GM21786 (cell line): Measurements from ENCODE around the gene GKAP1.
"Not testable (repeated sequence)": the region's sequence is repeated elsewhere in the genome, so short reads cannot be mapped to it uniquely, and the experiment has no call there.

Experiments
- ATAC-seq: cut with Tn5 transposase; IDR thresholded peaks from one replicate; pipeline ENCODE4 v1.9.1; 2021; ENCODE audit not compliant: unreplicated experiment

GKAP1 gene

DNA sequence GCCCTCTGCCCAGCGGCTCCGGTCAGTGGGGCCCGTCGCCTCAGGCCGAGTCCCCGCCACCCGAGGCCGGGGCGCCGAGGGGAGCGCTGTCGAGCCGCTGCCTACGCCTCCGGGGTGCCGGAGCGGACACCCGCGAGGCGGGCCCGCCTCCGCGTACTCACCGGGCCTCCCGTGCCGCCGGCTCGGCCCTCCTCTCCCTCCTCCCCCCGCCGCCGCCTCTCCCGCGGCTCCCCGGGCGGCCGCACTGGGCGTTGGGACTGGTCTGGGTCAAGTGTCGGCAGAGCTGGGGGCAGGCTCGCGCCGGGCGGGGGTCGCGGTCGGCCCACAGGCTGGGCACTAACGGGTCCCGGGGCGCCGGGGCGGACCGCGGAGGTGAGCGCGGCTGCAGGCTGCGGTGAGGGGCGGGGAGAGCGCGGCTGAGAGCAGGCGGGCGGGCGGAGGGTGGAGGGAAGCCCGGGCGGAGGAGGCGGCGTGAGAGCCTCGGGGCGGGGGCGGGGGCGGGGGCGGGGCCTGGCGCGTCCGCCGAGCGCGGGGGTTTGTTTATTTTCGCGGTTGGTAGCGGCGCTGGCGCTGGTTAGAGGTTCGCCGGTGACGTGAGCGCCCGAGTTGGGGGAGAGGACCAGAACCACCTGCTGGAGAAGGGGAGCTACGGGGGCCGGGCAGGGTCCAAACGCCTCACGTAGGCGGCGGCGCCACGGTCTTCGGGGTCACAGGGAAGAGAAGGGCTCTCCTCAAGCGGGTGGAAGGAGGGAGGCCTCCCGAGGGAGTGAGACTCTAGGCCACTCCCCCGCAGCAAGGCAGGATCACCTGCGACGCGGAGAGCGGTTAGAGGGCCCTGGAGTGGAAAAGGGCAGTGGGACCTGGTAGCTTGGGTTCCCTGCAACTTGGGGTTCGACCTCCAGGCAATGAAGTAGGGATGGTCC lies at the start of gene GKAP1:
Gene GKAP1, minus strand, starts transcription at position 414 of the 923 bp plus-strand sequence. CDS start 11,252 bp downstream, outside the sequence.
- ATAC-seq = peak; percentile 75

DNA sequence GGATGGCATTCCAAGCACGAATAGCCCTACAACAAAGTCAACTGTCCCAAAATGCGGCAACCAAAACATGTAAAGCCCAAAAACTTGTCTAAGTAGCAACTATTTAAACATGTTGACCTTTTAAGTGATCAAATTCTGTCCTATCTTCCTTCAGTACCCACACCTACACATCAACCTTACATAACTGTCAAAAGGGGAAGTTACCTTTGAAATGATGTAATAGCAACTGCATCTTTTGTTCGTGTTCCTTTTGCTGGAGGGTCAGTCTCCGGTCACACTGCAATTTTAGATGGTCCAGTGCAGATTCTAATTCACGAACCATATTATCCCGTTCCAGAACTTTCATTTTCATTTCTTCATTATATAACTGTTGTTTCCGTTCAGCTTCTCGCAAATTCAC lies 32.3 kb upstream of the GKAP1 start:
- ATAC-seq = peak; percentile 64

DNA sequence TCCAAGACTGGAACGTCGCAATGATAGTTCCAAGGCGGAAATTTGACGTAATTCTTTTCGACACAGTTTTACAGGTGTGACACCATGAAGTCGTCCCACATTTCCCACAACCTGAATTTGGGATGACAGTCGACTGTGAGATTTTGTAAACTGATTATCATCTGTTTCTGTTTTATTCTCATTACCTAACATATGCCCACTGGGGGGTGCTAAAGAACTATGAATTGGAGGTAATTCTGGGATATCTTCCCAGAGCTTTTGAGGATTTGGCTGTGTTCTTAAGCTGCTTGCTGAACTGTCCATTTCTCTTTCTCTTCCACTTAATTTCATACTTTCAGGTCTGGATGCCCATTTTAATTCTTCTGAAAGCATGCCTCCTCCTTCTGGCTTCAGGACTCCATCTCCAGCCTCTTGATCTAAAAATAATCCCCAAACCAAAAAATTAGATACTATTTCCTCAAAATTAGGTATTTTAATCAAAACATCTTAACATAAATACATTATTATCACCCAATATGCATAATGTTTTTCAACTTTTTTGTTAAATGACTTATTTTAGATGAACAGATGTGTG lies 19.6 kb upstream of the GKAP1 start:
- not testable (repeated sequence) for ATAC-seq

DNA sequence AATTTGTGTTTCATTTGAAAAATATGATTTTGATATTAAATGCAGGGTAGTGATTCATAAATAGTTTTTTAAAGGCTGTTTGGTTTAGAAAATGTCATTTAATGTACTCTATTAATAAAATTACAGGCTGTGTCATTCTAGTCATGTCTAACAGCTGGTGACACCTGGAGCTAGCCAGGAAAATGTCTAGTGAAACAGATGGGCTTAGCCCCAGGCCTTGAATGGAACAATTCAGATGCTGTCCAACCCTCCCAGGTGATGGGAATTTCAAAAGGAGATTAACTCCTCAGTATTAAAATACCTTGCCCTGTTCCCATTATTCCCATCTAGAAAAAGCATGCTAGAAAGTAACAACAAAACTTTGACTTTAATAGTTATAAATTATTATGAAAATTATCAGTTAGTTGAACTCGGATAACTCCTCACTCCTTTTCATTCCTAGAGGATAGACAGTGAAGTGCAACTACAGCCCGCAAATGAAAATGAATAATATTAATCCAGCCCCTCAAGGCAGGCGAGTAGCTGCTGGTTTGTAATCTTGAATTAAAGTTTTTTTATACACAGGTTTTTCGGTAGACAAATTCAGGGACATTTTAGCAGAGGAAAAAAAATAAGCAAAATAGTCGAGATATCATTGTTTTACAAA lies 13.0 kb upstream of the GKAP1 start:
- not testable (repeated sequence) for ATAC-seq

DNA sequence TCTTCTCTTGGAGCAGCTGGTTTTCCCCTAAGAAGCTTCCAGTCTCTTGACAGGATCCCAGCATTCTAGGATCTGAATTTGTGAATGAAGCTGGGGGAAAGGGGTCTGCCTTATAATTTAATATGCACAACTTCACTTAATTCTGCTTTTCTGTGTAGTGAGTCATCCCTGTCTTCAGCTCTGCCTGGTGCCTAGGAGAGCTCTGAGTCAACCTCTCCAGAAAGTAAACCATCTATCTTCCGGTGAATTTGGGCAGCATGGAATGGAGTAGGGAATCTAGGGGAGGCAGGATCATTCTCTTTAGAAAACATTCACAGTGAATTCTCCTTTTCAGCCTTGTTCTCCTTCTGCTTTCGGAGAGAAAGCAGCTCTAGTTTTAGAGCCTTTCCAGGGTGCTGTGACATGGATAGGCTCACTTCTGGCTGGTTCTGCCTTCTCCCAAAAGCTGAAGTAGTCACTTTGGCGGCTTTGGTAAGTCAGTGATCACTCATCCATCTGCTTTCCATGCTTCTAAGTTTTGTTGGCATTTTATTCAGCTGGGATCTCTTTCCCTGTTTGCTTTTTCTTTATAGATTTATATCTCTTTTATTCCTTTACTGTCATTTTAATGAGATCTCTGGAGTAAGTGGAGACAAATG lies 7.5 kb upstream of the GKAP1 start:
- not testable (repeated sequence) for ATAC-seq

DNA sequence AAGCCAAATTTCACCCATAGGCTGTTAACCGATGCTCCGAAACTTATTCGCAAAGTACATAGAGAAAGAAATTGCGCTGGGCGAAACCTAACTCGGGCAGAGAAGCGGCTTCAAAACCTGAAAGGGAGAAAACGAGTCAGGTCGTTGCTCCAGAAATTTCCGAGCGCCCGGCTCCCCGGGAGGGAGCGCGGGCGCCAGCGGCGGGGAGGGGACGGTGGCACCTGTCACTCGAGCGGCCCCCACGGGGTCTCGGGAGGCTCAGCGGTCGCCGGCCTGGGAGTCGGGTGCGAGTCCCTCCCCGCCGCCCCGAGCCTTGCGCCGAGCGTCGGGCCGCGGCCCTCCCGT lies 586 bp downstream of the GKAP1 start:
- ATAC-seq = peak; percentile 9

DNA sequence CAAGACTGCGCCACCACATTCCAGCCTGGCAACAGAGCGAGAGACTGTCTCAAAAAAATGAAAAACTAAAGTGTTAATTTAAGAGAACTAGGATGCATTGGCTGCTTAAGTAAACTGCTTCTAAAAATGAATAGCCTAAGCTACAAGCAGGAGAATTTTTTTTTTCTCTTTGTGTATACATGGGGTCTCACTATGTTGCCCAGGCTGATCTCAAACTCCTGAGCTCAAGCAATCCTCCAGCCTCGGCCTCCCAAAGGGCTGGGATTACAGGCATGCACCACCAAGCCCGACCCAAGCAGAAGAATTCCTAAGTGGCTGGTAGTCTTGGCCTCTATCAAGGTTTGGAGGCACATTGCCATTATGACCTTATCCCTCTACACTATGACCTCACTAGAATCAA lies 2.4 kb downstream of the GKAP1 start:
- ATAC-seq = not testable (repeated sequence)

DNA sequence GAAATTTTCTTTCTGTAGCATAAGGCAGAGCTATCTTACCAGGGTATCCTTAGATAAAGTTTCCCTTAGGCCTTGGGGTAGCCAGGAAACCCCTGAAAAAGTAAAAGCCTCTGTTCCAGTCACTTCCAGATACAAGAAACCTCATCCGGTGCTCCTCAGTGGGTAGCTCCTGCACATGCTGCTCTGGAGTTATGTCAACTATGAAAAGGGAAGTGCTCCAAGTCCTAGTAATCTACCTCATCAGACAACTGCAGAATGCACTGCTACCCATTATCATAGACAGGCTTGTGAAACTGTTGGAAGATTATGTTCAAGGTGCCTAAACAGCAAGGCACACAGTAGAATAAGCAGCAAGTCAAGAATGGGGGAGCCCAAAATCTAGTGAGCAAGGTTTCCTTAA lies 8.4 kb downstream of the GKAP1 start:
- ATAC-seq = not testable (repeated sequence)

DNA sequence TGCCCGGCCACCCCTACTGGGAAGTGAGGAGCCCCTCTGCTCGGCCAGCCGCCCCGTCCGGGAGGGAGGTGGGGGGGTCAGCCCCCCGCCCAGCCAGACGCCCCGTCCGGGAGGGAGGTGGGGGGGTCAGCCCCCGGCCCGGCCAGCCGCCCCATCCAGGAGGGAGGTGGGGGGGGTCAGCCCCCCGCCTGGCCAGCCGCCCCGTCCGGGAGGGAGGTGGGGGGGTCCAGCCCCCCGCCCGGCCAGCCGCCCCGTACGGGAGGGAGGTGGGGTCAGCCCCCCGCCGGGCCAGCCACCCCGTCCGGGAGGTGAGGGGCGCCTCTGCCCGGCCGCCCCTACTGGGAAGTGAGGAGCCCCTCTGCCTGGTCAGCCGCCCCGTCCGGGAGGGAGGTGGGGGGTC lies 13.1 kb downstream of the GKAP1 start:
- ATAC-seq = not testable (repeated sequence)

DNA sequence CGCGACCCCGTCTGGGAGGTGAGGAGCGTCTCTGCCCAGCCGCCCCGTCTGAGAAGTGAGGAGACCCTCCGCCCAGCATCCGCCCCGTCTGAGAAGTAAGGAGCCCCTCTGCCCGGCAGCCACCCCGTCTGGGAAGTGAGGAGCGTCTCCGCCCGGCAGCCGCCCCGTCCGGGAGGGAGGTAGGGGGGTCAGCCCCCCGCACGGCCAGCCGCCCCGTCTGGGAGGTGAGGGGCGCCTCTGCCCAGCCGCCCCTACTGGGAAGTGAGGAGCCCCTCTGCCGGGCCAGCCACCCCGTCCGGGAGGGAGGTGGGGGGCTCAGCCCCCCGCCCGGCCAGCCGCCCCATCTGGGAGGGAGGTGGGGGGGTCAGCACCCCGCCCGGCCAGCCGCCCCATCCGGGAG lies 13.6 kb downstream of the GKAP1 start:
- ATAC-seq = not testable (repeated sequence)

DNA sequence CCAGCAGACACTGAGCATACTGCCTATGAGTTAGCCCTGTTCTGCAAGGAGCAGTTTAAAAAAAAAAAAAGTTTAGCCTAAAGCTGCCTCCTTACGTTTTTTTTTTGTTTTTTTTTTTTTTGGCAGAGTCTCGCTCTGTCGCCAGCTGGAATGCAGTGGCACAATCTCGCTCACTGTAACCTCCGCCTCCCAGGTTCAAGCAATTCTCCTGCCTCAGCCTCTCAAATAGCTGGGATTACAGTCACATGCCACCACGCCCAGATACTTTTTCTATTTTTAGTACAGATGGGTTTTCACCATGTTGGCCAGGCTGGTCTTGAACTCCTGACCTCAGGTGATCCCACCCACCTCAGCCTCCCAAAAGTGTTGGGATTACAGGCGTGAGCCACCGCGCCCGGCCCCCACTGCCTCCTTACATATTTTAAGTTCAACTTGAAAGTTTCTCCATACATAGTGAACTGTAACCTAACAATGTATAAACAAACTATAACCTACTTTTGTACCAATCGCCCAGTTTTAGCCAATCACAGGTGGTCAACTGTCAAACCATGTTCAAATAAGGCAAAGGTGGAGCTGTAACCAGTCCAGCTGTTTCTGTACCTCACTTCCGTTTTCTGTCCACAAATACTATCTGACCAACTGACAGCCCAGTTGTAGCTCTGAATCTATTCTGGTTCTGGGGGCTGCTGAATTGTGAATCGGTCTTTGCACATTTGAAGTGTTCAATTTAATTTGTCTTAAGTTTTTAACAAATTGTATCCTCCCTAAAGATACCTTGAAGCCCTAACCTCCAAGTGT lies 17.1 kb downstream of the GKAP1 start:
- no peak for ATAC-seq

DNA sequence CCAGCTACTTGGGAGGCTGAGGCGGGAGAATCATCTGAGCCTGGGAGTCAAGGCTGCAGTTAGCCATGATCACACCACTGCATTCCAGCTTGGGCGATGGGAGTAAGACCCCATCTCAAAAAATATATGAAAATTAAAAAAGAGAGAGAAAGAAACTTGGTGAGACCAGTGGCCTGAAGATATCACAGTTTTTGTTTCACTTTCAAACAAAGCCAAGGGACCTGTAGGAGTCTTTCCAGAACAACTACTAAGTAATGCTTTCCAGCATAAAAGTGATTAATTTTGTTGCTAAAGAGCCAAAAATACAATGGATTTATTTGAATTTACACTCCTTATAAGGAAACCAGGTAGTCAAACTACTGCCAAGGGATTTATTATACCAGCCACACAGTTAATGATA lies 23.5 kb downstream of the GKAP1 start:
- ATAC-seq = peak; percentile 45

DNA sequence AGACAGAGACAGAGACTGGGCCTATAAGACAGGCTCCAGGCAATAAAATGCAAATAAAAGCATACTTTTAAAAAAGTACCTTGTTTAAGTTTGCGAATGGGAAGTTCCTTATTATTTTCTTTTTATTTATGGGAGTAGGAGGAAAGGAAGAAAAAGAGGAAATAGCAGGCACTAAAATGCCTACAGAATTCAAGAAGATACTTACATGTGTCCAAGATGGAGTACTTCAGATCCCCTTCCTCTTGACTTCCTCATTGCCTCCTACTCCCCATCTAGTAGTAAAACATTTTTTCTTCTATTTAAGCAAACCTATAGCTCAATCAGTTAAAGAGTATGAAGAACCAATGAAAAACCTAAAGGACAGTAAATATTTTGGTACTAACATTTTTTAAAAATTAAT lies 24.8 kb downstream of the GKAP1 start:
- no peak for ATAC-seq

DNA sequence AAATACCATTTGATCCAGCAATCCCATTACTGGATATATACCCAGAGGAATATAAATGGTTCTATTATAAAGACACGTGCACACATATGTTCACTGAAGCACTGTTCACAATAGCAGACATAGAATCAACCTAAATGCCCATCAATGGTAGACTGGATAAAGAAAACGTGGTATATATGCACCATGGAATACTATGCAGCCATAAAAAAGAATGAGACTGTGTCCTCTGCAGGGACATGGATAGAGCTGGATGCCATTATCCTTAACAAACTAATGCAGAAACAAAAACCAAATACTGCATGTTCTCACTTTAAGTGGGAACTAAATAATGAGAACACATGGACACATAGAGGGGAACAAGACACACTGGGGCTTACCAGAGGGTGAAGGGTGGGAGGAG lies 39.4 kb downstream of the GKAP1 start:
- no peak for ATAC-seq

DNA sequence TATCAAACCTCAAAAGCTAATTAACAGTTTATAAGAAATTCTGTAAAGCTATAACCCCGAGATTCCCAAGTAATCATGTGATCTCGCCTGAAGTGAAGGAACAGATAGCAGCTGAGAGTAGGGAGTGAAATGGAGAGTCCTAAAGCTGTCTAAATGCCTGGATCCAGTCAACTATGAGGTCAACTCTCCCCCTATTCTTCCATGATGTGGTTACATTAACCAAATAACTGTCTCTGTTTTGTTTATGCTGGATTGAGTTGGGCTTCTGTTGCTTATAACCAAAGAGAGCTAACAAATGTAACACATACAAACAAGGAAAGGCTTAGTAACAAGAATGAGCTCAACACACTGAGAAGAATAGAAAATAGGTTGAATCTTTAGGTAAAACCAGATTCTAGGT lies 41.6 kb downstream of the GKAP1 start:
- no peak for ATAC-seq

DNA sequence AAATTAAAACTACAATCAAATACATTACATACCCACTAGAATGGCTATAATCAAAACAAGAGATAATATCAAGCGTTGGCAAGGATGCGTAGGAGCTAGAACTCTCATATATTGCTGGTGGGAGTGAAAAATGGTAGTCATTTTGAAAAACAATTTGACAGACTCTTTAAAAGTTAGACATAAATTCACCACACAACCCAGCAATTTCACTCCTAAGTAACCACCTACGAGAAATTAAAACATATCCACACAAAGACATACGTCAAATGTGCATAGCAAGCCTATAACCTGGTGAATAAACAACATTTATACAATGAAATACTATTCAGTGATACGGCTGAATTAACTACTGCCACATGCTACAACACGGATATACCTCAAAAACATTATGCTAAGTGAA lies 44.7 kb downstream of the GKAP1 start:
- ATAC-seq = no peak

DNA sequence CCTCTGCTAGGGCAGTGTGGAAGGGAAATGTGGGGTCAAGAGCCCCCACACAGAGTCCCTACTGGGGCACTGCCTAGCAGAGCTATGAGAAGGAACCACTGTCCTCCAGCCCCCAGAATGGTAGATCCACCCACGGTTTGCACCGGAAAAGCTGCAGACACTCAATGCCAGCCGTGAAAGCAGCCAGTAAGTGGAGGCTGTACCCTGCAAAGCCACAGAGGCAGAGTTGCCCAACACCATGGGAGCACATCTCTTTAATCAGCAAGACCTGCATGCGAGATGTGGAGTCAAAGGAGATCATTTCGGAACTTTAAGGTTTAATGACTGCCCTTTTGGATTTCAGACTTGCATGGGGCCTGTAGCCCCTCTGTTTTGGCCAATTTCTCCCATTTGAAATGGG lies 52.2 kb downstream of the GKAP1 start:
- no peak for ATAC-seq

DNA sequence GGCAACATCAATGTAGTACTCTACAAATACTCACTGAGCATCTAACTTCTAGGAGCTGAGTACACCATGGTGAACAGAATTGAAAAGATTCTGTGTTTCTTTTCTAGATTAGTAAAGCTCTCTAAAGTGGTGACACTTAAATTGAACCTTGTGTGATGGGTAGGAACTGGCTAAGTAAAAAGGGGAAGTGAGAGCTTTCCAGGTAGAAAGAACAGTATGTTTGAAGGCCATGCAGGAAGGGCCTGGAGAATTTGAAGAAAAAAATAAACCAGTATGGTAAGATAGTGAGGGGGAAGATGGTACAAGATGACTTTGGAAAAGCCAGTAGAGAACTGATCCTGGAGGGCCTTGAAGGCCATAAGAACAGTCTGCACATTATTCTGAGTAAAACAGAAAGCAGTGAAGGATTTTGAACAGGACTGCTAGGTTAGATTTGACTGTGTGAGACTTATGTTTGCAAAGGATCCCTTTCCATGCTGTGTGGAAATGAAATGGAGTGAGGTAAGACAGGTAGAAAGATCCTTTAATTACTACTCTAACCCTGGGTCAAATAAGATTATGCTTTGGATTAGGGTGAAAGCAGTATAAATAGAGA lies 63.1 kb downstream of the GKAP1 start:
- ATAC-seq = peak; percentile 91

DNA sequence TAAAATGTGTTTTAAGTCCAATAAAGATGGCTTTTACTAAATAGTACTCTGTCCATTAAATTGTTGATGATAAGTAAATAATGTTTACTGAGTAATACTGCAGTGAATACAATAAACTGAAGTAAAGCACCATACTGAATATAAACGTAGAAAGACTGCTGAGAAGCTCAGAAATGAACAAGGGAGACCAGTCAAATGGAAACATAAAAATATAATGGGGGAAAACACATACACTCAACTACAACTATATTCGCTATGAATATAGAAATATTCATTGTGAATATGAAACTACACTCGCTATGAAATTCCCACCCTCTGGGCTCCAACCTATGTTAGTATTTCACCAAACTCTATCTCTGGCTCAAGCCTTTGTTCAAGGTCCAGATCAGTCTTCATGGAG lies 67.9 kb downstream of the GKAP1 start:
- ATAC-seq = no peak

DNA sequence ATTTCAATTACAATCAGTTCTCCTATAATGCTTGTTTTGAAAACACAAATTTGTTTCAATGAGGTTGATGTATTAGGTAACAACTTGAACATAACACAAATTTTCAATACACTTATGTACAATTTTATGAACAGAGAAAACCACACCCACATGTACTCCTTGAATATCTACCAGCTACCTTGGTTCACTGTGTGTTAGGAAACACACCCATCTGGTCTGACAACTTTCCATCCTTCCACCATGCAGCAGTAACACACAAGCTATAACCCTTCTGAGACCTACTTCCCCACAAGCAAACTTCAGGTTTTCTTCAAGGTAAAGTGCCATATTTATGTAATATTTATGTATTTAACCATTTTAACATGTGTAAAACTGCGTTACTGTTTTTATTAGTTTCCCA lies 73.4 kb downstream of the GKAP1 start:
- no peak for ATAC-seq
